Sigmoid colon (tissue), 3 donors: Measurements from ENCODE around the gene TMEM198.

Experiments
- CTCF ChIP-seq, 4 experiments: fragments of 450-650 bp in 3 of 4; fragments of 200-600 bp in 1 of 4; IDR thresholded peaks; one replicate each; pipeline ENCODE4 v1.5.1; 2016 to 2019; ENCODE audit warnings: antibody characterized with exemption in 4 of 4, mild to moderate bottlenecking in 3 of 4, moderate library complexity in 2 of 4
- POLR2A ChIP-seq, 2 donors: fragments of 450-650 bp; IDR thresholded peaks; one replicate each; pipeline ENCODE4 v1.6.1; 2016; ENCODE audit warnings: antibody characterized with exemption in 2 of 2, mild to moderate bottlenecking in 2 of 2, moderate library complexity in 2 of 2

- TF ChIP-seq CTCF (IDR thresholded peaks at IDR 0.05) (no peak), POLR2A (IDR thresholded peaks at IDR 0.05) (no peak)
Observed at GRCh38 chr2:219561179-219562048, 17.6 kb downstream of the TMEM198 start.
